GM13977 (cell line): Measurements from ENCODE around the gene SLC10A7.

Experiments used
- DNase-seq: peaks from one replicate; pipeline ENCODE4 v3.0.0; 2012; ENCODE audit warnings: low spot score
- in situ Hi-C: fragments of 300-500 bp; cut with MboI; formaldehyde crosslinking; loops from one replicate; pipeline ENCODE4 v1.12.0; 2022; ENCODE audit warnings: low sequenced_read_pairs, low pct_unique_long_range_greater_than_20kb, mixed read lengths, inconsistent platforms; ENCODE audit not compliant: unreplicated experiment
- TF ChIP-seq, protein P1 (sequence below): IDR thresholded peaks from 2 replicates; pipeline ENCODE4 v1.5.1; 2012; ENCODE audit warnings: mild to moderate bottlenecking, control low read depth; ENCODE audit not compliant: insufficient read depth; ENCODE audit errors: extremely low read depth, missing control alignments

SLC10A7 gene

GRCh38 chr4:146398896-146399445 is 122.8 kb downstream of the SLC10A7 start:
- in situ Hi-C loops = no loop called here
- no peak for DNase-seq
- TF ChIP-seq, protein P1, sequence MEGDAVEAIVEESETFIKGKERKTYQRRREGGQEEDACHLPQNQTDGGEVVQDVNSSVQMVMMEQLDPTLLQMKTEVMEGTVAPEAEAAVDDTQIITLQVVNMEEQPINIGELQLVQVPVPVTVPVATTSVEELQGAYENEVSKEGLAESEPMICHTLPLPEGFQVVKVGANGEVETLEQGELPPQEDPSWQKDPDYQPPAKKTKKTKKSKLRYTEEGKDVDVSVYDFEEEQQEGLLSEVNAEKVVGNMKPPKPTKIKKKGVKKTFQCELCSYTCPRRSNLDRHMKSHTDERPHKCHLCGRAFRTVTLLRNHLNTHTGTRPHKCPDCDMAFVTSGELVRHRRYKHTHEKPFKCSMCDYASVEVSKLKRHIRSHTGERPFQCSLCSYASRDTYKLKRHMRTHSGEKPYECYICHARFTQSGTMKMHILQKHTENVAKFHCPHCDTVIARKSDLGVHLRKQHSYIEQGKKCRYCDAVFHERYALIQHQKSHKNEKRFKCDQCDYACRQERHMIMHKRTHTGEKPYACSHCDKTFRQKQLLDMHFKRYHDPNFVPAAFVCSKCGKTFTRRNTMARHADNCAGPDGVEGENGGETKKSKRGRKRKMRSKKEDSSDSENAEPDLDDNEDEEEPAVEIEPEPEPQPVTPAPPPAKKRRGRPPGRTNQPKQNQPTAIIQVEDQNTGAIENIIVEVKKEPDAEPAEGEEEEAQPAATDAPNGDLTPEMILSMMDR = no peak

DNA sequence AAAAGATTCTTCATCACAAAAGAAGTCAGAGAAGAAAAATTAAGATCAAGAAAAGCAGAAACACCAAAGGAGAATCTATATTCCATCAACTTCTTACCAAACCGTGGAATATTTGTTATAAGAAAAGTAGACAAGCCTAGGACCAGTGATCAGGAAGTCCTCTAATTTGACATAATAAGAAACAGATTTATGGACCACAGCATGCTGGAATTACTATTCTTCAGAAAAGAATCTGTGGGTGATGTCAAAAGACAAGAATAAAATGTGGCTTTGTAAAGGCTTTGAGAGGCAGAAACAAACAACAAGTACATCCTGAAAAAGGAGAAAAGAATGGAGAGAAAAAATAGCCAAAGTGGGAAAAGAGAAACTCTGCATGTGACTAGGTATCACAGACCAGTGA is 123.3 kb downstream of the SLC10A7 start:
- in situ Hi-C loops = no loop called here
- TF ChIP-seq, protein P1 = no peak
- DNase-seq = no peak

- DNase-seq = no peak
- TF ChIP-seq, protein P1 = no peak
- in situ Hi-C loops = no loop called here
Measured at GRCh38 chr4:146389561-146389960, 132.2 kb downstream of the SLC10A7 start.

DNA sequence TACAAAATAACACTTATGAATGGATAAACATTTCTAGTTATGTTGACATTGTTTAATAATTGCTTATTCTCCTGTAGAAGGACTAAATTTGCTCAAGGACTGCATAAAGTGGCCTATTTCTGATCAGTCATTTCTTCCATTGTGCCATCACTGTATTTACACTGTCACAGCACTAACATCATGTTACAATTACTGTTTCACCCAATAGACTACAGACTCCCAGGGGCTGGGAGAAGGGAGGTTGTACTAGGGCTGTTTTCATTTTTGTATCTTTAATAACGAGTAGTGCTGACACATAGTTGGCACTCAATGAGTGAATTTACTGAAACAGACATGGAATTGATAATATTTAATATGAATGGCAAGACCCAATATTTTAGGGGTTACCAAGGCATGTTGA is 139.5 kb downstream of the SLC10A7 start:
- no peak for DNase-seq
- in situ Hi-C loops = no loop called here
- TF ChIP-seq, protein P1 = no peak

- TF ChIP-seq, protein P1 = no peak
- DNase-seq = no peak
- in situ Hi-C loops = no loop called here
Measured at GRCh38 chr4:146381263-146381872, 140.4 kb downstream of the SLC10A7 start.

DNA sequence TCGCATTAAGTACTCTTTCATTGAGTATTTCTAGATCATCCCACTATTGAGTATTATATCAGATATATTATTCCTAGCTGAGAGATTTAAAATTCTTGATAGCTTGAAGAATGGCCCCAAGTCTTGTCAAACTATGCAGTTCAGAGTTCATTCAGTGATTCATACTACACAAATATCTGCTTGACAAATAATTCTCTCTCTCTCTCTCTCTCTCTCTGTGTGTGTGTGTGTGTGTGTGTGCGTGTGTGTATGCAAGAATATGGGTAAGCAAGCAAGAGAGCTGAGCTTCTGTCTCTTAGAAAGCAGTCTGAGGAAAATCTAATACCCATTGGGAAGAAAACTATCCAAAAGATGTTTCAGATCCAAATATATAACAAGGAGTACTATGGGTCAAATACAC is 142.0 kb downstream of the SLC10A7 start:
- in situ Hi-C loops = no loop called here
- TF ChIP-seq, protein P1 = no peak
- no peak for DNase-seq
